Parathyroid adenoma (tissue), 2 donors: Measurements from ENCODE around the gene ILDR1.
"Not testable (repeated sequence)": the region's sequence is repeated elsewhere in the genome, so short reads cannot be mapped to it uniquely, and the experiment has no call there.

Experiments
- H2AFZ ChIP-seq: fragments of 300-600 bp; sonication (generic); one replicate; pipeline ENCODE4 v1.7.0; 2017; ENCODE audit warnings: antibody characterized with exemption, mild to moderate bottlenecking
- H3K27ac ChIP-seq: fragments of 300-600 bp; sonication (generic); one replicate; pipeline ENCODE4 v1.7.0; 2017
- H3K27me3 ChIP-seq: fragments of 300-600 bp; sonication (generic); one replicate; pipeline ENCODE4 v1.7.0; 2017; ENCODE audit warnings: low read length; ENCODE audit not compliant: control insufficient read depth, insufficient read depth
- H3K36me3 ChIP-seq: fragments of 300-600 bp; sonication (generic); one replicate; pipeline ENCODE4 v1.7.0; 2017; ENCODE audit warnings: low read length; ENCODE audit not compliant: control insufficient read depth, insufficient read depth
- H3K4me1 ChIP-seq: fragments of 300-600 bp; sonication (generic); one replicate; pipeline ENCODE4 v1.7.0; 2017; ENCODE audit warnings: control low read depth
- H3K4me2 ChIP-seq: fragments of 300-600 bp; sonication (generic); one replicate; pipeline ENCODE4 v1.7.0; 2017; ENCODE audit warnings: low read length
- H3K4me3 ChIP-seq: fragments of 300-600 bp; sonication (generic); one replicate; pipeline ENCODE4 v1.7.0; 2017; ENCODE audit warnings: low read depth, low read length
- H3K79me2 ChIP-seq: fragments of 300-600 bp; sonication (generic); one replicate; pipeline ENCODE4 v1.7.0; 2017; ENCODE audit warnings: control low read depth
- H3K9ac ChIP-seq: fragments of 300-600 bp; sonication (generic); one replicate; pipeline ENCODE4 v1.7.0; 2017; ENCODE audit warnings: mild to moderate bottlenecking
- H3K9me3 ChIP-seq: fragments of 300-600 bp; sonication (generic); one replicate; pipeline ENCODE4 v1.7.0; 2017; ENCODE audit warnings: low read length; ENCODE audit not compliant: control insufficient read depth
- TF ChIP-seq, protein P1 (sequence below): fragments of 300-600 bp; sonication (generic); IDR thresholded peaks from one replicate; pipeline ENCODE4 v1.7.0; 2017; ENCODE audit warnings: antibody characterized with exemption, mild to moderate bottlenecking
- donor health status: primary hyperparathyroidism.

The ILDR1 gene

DNA sequence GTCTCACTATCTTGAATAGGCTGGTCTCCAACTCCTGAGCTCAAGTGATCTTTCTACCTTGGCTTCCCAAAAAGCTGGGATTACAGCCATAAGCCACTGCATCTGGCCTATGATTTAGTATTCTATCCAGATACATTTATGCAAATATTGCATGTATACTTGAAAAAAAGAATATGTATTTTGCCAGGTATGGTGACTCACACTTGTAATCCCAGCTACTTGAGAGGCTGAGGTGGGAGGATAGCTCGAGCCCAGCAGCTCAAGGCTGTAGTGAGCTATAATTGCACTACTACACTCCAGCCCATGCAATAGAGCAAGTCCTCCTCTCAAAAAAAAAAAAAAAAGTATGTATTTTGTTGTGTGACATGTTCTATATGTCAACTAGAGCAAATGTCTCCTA is 73.4 kb downstream of the ILDR1 start:
- H3K4me3 ChIP-seq = no peak overlapping the region
- H2AFZ ChIP-seq = no peak overlapping the region
- H3K27ac ChIP-seq = no peak overlapping the region
- H3K36me3 ChIP-seq = no peaks in the 10 kb centered on the region
- H3K9me3 ChIP-seq = no peaks in the 10 kb centered on the region
- H3K79me2 ChIP-seq = no peaks in the 10 kb centered on the region
- H3K27me3 ChIP-seq = no peaks in the 10 kb centered on the region
- no peaks in the 10 kb centered on the region for H3K4me1 ChIP-seq
- TF ChIP-seq, protein P1, sequence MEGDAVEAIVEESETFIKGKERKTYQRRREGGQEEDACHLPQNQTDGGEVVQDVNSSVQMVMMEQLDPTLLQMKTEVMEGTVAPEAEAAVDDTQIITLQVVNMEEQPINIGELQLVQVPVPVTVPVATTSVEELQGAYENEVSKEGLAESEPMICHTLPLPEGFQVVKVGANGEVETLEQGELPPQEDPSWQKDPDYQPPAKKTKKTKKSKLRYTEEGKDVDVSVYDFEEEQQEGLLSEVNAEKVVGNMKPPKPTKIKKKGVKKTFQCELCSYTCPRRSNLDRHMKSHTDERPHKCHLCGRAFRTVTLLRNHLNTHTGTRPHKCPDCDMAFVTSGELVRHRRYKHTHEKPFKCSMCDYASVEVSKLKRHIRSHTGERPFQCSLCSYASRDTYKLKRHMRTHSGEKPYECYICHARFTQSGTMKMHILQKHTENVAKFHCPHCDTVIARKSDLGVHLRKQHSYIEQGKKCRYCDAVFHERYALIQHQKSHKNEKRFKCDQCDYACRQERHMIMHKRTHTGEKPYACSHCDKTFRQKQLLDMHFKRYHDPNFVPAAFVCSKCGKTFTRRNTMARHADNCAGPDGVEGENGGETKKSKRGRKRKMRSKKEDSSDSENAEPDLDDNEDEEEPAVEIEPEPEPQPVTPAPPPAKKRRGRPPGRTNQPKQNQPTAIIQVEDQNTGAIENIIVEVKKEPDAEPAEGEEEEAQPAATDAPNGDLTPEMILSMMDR = no peak
- no peak overlapping the region for H3K4me2 ChIP-seq
- no peak overlapping the region for H3K9ac ChIP-seq

DNA sequence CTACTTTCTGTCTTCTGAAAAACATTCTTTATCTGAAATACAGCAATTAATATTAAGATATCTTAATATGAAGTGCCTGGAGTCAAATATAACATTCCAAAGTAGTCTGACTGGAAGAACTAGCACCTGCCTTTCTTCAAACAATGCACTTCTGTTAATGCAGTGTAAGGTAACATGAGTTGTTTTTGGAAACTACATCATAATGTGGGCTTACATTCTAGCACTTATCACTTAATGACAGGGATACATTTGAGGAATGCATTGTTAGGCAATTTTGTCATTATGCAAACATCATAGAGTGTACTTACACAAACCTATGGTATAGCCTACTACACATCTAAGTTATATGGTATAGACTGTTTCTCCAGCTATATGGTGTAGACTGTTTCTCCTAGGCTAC is 78.6 kb downstream of the ILDR1 start:
- no peak overlapping the region for H3K9ac ChIP-seq
- no peaks in the 10 kb centered on the region for H3K36me3 ChIP-seq
- H3K4me1 ChIP-seq = peaks cover 38% of the 10 kb centered on the region
- no peak overlapping the region for H3K4me3 ChIP-seq
- no peaks in the 10 kb centered on the region for H3K79me2 ChIP-seq
- TF ChIP-seq, protein P1 = no peak
- H3K27ac ChIP-seq = no peak overlapping the region
- H3K9me3 ChIP-seq = no peaks in the 10 kb centered on the region
- H3K27me3 ChIP-seq = no peaks in the 10 kb centered on the region
- no peak overlapping the region for H3K4me2 ChIP-seq
- H2AFZ ChIP-seq = no peak overlapping the region

DNA sequence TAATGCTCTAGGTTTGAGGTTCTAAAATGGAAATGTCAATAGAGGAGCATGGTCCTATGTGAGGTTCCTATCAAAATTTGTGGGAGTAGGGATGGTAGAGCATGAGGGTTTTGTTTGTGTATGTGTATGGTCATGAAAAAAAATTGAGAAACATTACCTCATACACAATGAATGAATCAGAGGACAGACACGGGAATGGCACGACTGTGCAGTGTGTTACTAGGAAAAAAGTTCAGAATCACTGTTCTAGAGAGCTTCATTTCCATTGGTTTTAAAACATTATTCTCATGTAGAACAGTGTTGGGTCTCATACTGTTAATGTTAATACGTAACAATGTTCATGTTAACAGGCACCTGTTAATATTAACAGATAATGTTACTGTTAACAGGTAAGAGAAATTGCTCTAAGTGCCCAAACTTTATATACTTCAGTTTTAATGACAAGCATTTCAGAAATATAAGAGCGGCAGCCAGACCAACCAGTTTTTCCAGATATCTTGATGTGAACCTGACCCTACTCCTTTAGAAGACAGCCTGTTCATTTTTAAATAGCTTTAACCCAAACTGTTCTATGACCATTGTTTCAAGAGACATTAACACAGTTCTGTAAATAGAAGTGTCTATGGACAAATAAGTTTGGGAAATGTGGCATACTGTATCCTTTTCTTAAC is 79.8 kb downstream of the ILDR1 start:
- H3K79me2 ChIP-seq = no peaks in the 10 kb centered on the region
- no peak overlapping the region for H3K9ac ChIP-seq
- H2AFZ ChIP-seq = peak overlapping the region; percentile 16
- peak overlapping the region; percentile 74 for H3K27ac ChIP-seq
- TF ChIP-seq, protein P1 = no peak
- H3K4me3 ChIP-seq = no peak overlapping the region
- H3K4me1 ChIP-seq = peaks cover 38% of the 10 kb centered on the region
- no peaks in the 10 kb centered on the region for H3K36me3 ChIP-seq
- peak overlapping the region; percentile 3 for H3K4me2 ChIP-seq
- H3K27me3 ChIP-seq = no peaks in the 10 kb centered on the region
- no peaks in the 10 kb centered on the region for H3K9me3 ChIP-seq

DNA sequence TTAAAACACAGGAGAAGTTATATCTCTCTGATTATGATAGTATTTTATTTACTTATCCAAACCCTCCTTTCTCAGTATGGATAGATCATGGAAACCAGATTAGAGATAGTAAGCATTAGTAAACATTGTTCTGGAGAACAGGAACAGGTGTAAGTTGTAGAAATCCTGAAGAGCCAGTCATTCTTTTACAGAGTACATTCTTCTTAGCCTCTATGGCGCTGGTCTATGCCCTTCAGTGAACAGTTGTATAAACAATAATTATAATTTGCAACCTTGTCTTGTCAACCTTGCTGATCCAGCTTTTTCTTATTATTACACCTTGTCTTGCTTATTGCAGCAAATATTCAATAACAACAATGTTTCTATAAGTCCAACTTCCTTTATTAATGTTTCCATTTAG is 80.5 kb downstream of the ILDR1 start:
- Histone ChIP-seq H3K4me3 (no peak overlapping the region), H3K4me1 (peaks cover 38% of the 10 kb centered on the region), H3K4me2 (no peak overlapping the region), H3K9me3 (no peaks in the 10 kb centered on the region), H3K36me3 (no peaks in the 10 kb centered on the region), H3K27me3 (no peaks in the 10 kb centered on the region), H3K79me2 (no peaks in the 10 kb centered on the region), H3K27ac (peak overlapping the region; percentile 74), H2AFZ (peak overlapping the region; percentile 13), H3K9ac (no peak overlapping the region)
- TF ChIP-seq, protein P1 = no peak

DNA sequence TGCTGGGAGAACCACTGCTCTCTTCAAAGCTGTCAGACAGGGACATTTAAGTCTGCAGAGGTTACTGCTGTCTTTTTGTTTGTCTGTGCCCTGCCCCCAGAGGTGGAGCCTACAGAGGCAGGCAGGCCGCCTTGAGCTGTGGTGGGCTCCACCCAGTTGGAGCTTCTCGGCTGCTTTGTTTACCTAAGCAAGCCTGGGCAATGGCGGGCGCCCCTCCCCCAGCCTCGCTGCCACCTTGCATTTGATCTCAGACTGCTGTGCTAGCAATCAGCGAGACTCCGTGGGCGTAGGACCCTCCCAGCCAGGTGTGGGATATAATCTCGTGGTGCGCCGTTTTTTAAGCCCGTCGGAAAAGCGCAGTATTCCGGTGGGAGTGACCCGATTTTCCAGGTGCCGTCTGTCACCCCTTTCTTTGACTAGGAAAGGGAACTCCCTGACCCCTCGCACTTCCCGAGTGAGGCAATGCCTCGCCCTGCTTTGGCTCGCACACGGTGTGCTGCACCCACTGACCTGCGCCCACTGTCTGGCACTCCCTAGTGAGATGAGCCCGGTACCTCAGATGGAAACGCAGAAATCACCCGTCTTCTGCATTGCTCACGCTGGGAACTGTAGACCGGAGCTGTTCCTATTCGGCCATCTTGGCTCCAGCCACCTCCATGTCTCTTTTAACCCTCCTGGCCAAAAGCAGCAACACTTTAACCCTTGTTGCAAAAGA is 83.7 kb downstream of the ILDR1 start:
- peaks cover 38% of the 10 kb centered on the region for H3K4me1 ChIP-seq
- not testable (repeated sequence) for H3K36me3 ChIP-seq, H2AFZ ChIP-seq, H3K4me3 ChIP-seq, H3K4me2 ChIP-seq, H3K27me3 ChIP-seq, H3K9me3 ChIP-seq, H3K27ac ChIP-seq, H3K9ac ChIP-seq, H3K79me2 ChIP-seq
